ENCODE data around the gene WASHC1. TPM values are rescaled to one million over a fixed set of nuclear protein-coding genes. Genes with fewer than 3 reads are reported as not detected.
A peak's percentile ranks its signal among the peaks of the same experiment; 100 is the strongest.
"Not testable (repeated sequence)": the region's sequence is repeated elsewhere in the genome, so short reads cannot be mapped to it uniquely, and the experiment has no call there.

WASHC1 gene
- 10 to 100 TPM; 13.7 to 15.1 TPM for total RNA-seq

- not testable (repeated sequence) for H3K4me1 Mint-ChIP-seq, H3K36me3 Mint-ChIP-seq, H3K27me3 Mint-ChIP-seq, H3K4me3 Mint-ChIP-seq, H3K9me3 Mint-ChIP-seq, DNase-seq, H3K27ac Mint-ChIP-seq
Observed at GRCh38 chr9:29356-29755, at the start of gene WASHC1. WASHC1 (minus strand) TSS chr9:29456; CDS start chr9:24999, 4,457 bp downstream.

- not testable (repeated sequence) for H3K27ac Mint-ChIP-seq, H3K4me1 Mint-ChIP-seq, H3K36me3 Mint-ChIP-seq, DNase-seq, H3K9me3 Mint-ChIP-seq, H3K4me3 Mint-ChIP-seq
- H3K27me3 Mint-ChIP-seq, result peaks cover 11% of the 10 kb centered on the region
Observed at GRCh38 chr9:78333-78732, 49.1 kb upstream of the WASHC1 start.

- not testable (repeated sequence) for H3K4me1 Mint-ChIP-seq, H3K4me3 Mint-ChIP-seq, H3K36me3 Mint-ChIP-seq, DNase-seq, H3K9me3 Mint-ChIP-seq, H3K27ac Mint-ChIP-seq
- H3K27me3 Mint-ChIP-seq, result peaks cover 16% of the 10 kb centered on the region
Observed at GRCh38 chr9:76389-76788, 47.1 kb upstream of the WASHC1 start.

GRCh38 chr9:73900-74525, 44.8 kb upstream of the WASHC1 start:
- H3K4me1 Mint-ChIP-seq, DNase-seq, H3K36me3 Mint-ChIP-seq, H3K27ac Mint-ChIP-seq, H3K9me3 Mint-ChIP-seq: not testable (repeated sequence)
- H3K4me3 Mint-ChIP-seq, result peak overlapping the region; percentile 65
- peaks cover 16% of the 10 kb centered on the region for H3K27me3 Mint-ChIP-seq

GRCh38 chr9:73076-73899, 44.0 kb upstream of the WASHC1 start:
- Mint-ChIP-seq H3K27me3 (peaks cover 16% of the 10 kb centered on the region), H3K4me3 (peak overlapping the region; percentile 65)
- not testable (repeated sequence) for H3K27ac Mint-ChIP-seq, H3K9me3 Mint-ChIP-seq, H3K36me3 Mint-ChIP-seq, H3K4me1 Mint-ChIP-seq
- DNase-seq, result peak; percentile 13

GRCh38 chr9:63031-63629, 33.9 kb upstream of the WASHC1 start:
- H3K4me1 Mint-ChIP-seq, H3K9me3 Mint-ChIP-seq, H3K4me3 Mint-ChIP-seq, H3K27me3 Mint-ChIP-seq, H3K36me3 Mint-ChIP-seq, H3K27ac Mint-ChIP-seq: not testable (repeated sequence)
- peak; percentile 30 for DNase-seq

GRCh38 chr9:52678-53077, 23.4 kb upstream of the WASHC1 start:
- not testable (repeated sequence) for H3K27ac Mint-ChIP-seq, H3K4me3 Mint-ChIP-seq, H3K9me3 Mint-ChIP-seq, H3K4me1 Mint-ChIP-seq, DNase-seq, H3K36me3 Mint-ChIP-seq, H3K27me3 Mint-ChIP-seq

GRCh38 chr9:48190-48842, 19.1 kb upstream of the WASHC1 start:
- not testable (repeated sequence) for DNase-seq, H3K36me3 Mint-ChIP-seq, H3K4me3 Mint-ChIP-seq, H3K27me3 Mint-ChIP-seq, H3K9me3 Mint-ChIP-seq, H3K27ac Mint-ChIP-seq, H3K4me1 Mint-ChIP-seq

GRCh38 chr9:46639-47271, 17.5 kb upstream of the WASHC1 start:
- not testable (repeated sequence) for H3K27ac Mint-ChIP-seq, H3K4me3 Mint-ChIP-seq, H3K4me1 Mint-ChIP-seq, H3K27me3 Mint-ChIP-seq, H3K9me3 Mint-ChIP-seq, DNase-seq, H3K36me3 Mint-ChIP-seq

- DNase-seq, H3K27ac Mint-ChIP-seq, H3K4me1 Mint-ChIP-seq, H3K4me3 Mint-ChIP-seq, H3K27me3 Mint-ChIP-seq, H3K36me3 Mint-ChIP-seq, H3K9me3 Mint-ChIP-seq: not testable (repeated sequence)
Observed at GRCh38 chr9:46164-46563, 16.9 kb upstream of the WASHC1 start.

- H3K36me3 Mint-ChIP-seq, H3K27ac Mint-ChIP-seq, H3K4me3 Mint-ChIP-seq, DNase-seq, H3K9me3 Mint-ChIP-seq, H3K4me1 Mint-ChIP-seq, H3K27me3 Mint-ChIP-seq: not testable (repeated sequence)
Observed at GRCh38 chr9:45180-45878, 16.1 kb upstream of the WASHC1 start.

- not testable (repeated sequence) for H3K27ac Mint-ChIP-seq, DNase-seq, H3K36me3 Mint-ChIP-seq, H3K4me1 Mint-ChIP-seq, H3K27me3 Mint-ChIP-seq, H3K4me3 Mint-ChIP-seq, H3K9me3 Mint-ChIP-seq
Observed at GRCh38 chr9:44416-44815, 15.2 kb upstream of the WASHC1 start.

- H3K4me3 Mint-ChIP-seq, H3K27ac Mint-ChIP-seq, H3K27me3 Mint-ChIP-seq, H3K9me3 Mint-ChIP-seq, H3K36me3 Mint-ChIP-seq, H3K4me1 Mint-ChIP-seq, DNase-seq: not testable (repeated sequence)
Observed at GRCh38 chr9:43636-44035, 14.4 kb upstream of the WASHC1 start.

- H3K27me3 Mint-ChIP-seq, H3K9me3 Mint-ChIP-seq, H3K4me1 Mint-ChIP-seq, DNase-seq, H3K36me3 Mint-ChIP-seq, H3K27ac Mint-ChIP-seq, H3K4me3 Mint-ChIP-seq: not testable (repeated sequence)
Observed at GRCh38 chr9:43116-43515, 13.9 kb upstream of the WASHC1 start.

GRCh38 chr9:41819-42218, 12.6 kb upstream of the WASHC1 start:
- H3K9me3 Mint-ChIP-seq, DNase-seq, H3K27ac Mint-ChIP-seq, H3K27me3 Mint-ChIP-seq, H3K4me1 Mint-ChIP-seq, H3K36me3 Mint-ChIP-seq, H3K4me3 Mint-ChIP-seq: not testable (repeated sequence)
